Measurements from ENCODE around the gene UBE2H. TPM values are rescaled to one million over a fixed set of nuclear protein-coding genes. Genes with fewer than 3 reads are reported as not detected.

Gene UBE2H
- total RNA-seq, 1 experiment from 2014 or later, result 128 TPM

- intact Hi-C loops (cut with micrococcal nuclease), result no loop called here
- BruUV-seq (replicated peaks), result no TSS peak
- Mint-ChIP-seq H3K27ac (ENCODE audit: low read depth, unreplicated experiment) (no peak overlapping the region), H3K4me3 (ENCODE audit: unreplicated experiment) (no peak overlapping the region), H3K4me1 (ENCODE audit: insufficient read depth, unreplicated experiment) (peaks cover 22% of the 10 kb centered on the region), H3K36me3 (ENCODE audit: insufficient read depth, unreplicated experiment) (peaks cover 43% of the 10 kb centered on the region), H3K9me3 (ENCODE audit: unreplicated experiment) (no peaks in the 10 kb centered on the region), H3K27me3 (ENCODE audit: insufficient read depth, unreplicated experiment) (no peaks in the 10 kb centered on the region)
- no peak for TF ChIP-seq CTCF (IDR thresholded peaks at IDR 0.05; ENCODE audit: unreplicated experiment)
- DNase-seq (ENCODE audit: unreplicated experiment), result no peak
- POLR2A ChIA-PET, result interaction anchor here (0.9 to 6.9 kb wide), 3 partner anchors 10 to 33 kb away, joined by 3 to 44 read pairs (median 3); no protein-coding TSS in a partner anchor
- CTCF ChIA-PET, result interaction anchor here (0.6 to 1.1 kb wide), 2 partner anchors 19 to 72 kb away, joined by 4 read pairs; no protein-coding TSS in a partner anchor
These were observed 66.5 kb downstream of the UBE2H start for GRCh38 chr7:129886167-129886817.

DNA sequence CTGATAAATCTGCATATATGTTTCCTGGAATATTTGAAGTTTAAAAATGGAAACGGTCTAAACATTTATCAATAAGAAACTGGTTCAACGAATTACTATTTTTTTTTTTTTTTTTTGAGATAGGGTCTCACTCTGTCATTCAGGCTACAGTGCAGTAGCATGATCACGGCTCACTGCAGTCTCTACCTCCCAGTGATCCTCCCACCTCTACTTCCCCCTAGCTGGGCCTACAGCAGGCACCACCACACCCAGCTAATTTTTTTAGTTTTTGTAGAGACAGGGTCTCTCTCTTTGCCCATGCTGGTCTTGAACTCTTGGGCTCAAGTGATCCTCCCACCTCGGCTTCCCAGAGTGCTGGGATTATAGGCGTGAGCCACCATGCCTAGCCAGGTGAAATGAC lies 68.3 kb downstream of the UBE2H start:
- peaks cover 41% of the 10 kb centered on the region for H3K36me3 Mint-ChIP-seq (ENCODE audit: insufficient read depth, unreplicated experiment)
- no peak for TF ChIP-seq CTCF (IDR thresholded peaks at IDR 0.05; ENCODE audit: unreplicated experiment)
- no peak overlapping the region for H3K27ac Mint-ChIP-seq (ENCODE audit: low read depth, unreplicated experiment)
- H3K4me3 Mint-ChIP-seq (ENCODE audit: unreplicated experiment), result no peak overlapping the region
- no peak for DNase-seq (ENCODE audit: unreplicated experiment)
- no TSS peak for BruUV-seq (replicated peaks)
- intact Hi-C loops (cut with micrococcal nuclease), result no loop called here
- peaks cover 22% of the 10 kb centered on the region for H3K4me1 Mint-ChIP-seq (ENCODE audit: insufficient read depth, unreplicated experiment)
- POLR2A ChIA-PET, result interaction anchor here (0.7 to 6.9 kb wide), 3 partner anchors 9 to 67 kb away, joined by 3 to 44 read pairs (median 4); no protein-coding TSS in a partner anchor
- CTCF ChIA-PET, result interaction anchor here (0.7 to 1.0 kb wide), 2 partner anchors 11 to 607 kb away, joined by 3 read pairs; no protein-coding TSS in a partner anchor
- H3K9me3 Mint-ChIP-seq (ENCODE audit: unreplicated experiment), result no peaks in the 10 kb centered on the region
- no peaks in the 10 kb centered on the region for H3K27me3 Mint-ChIP-seq (ENCODE audit: insufficient read depth, unreplicated experiment)

DNA sequence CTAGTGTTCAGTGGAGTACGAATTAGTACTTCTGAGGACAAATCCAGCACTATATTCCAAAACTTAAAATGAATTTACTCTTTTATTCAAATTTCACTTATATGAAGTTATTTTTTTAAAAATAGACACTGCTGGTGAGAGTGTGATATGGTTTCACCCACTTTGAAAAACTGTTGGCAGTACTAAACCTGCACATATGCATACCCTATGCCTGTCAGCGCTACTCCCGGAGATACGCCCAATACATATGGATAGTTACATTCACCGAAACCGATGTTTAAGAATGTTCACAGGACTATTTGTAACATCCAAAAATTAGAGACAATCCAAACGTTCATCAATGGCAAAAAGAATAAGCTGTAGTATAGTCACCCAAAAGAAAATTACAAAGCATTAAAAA lies 69.6 kb downstream of the UBE2H start:
- no peak for DNase-seq (ENCODE audit: unreplicated experiment)
- CTCF ChIA-PET, result interaction anchor here (0.7 kb wide), 1 partner anchor 179 kb away, joined by 3 read pairs; no protein-coding TSS in a partner anchor
- no peaks in the 10 kb centered on the region for H3K27me3 Mint-ChIP-seq (ENCODE audit: insufficient read depth, unreplicated experiment)
- no peak overlapping the region for H3K4me3 Mint-ChIP-seq (ENCODE audit: unreplicated experiment)
- H3K27ac Mint-ChIP-seq (ENCODE audit: low read depth, unreplicated experiment), result no peak overlapping the region
- POLR2A ChIA-PET, result interaction anchor here (1.1 kb wide), 1 partner anchor 66 kb away, joined by 3 read pairs; no protein-coding TSS in a partner anchor
- no peaks in the 10 kb centered on the region for H3K9me3 Mint-ChIP-seq (ENCODE audit: unreplicated experiment)
- no peak for TF ChIP-seq CTCF (IDR thresholded peaks at IDR 0.05; ENCODE audit: unreplicated experiment)
- peaks cover 17% of the 10 kb centered on the region for H3K4me1 Mint-ChIP-seq (ENCODE audit: insufficient read depth, unreplicated experiment)
- intact Hi-C loops (cut with micrococcal nuclease), result no loop called here
- H3K36me3 Mint-ChIP-seq (ENCODE audit: insufficient read depth, unreplicated experiment), result peaks cover 47% of the 10 kb centered on the region
- BruUV-seq (replicated peaks), result no TSS peak

DNA sequence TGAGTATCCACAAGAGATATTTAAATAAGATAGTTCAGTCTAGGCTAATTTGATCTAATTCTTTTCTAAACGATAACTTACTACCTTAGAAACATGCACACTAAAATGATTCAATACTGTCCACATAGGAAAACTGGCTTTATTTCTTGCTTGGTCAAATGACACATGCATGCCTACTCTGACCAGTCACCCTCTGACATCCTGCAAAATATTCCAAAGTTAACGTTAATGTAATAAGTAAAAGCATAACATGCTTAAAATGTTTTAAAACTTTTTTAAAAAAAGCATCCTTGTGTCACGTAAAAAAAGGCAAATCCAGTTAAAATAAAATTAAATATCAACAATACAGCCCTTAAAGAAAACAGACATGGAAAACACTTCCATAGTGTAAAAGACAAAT lies 70.2 kb downstream of the UBE2H start:
- no peak overlapping the region for H3K4me3 Mint-ChIP-seq (ENCODE audit: unreplicated experiment)
- no peak overlapping the region for H3K27ac Mint-ChIP-seq (ENCODE audit: low read depth, unreplicated experiment)
- no peak for TF ChIP-seq CTCF (IDR thresholded peaks at IDR 0.05; ENCODE audit: unreplicated experiment)
- intact Hi-C loops (cut with micrococcal nuclease), result no loop called here
- POLR2A ChIA-PET, result interaction anchor here (1.1 kb wide), 1 partner anchor 67 kb away, joined by 3 read pairs; no protein-coding TSS in a partner anchor
- DNase-seq (ENCODE audit: unreplicated experiment), result no peak
- CTCF ChIA-PET, result interaction anchor here (1.0 kb wide), 1 partner anchor 7 kb away, joined by 3 read pairs; no protein-coding TSS in a partner anchor
- H3K9me3 Mint-ChIP-seq (ENCODE audit: unreplicated experiment), result no peaks in the 10 kb centered on the region
- BruUV-seq (replicated peaks), result no TSS peak
- H3K27me3 Mint-ChIP-seq (ENCODE audit: insufficient read depth, unreplicated experiment), result no peaks in the 10 kb centered on the region
- H3K4me1 Mint-ChIP-seq (ENCODE audit: insufficient read depth, unreplicated experiment), result peaks cover 23% of the 10 kb centered on the region
- peaks cover 47% of the 10 kb centered on the region for H3K36me3 Mint-ChIP-seq (ENCODE audit: insufficient read depth, unreplicated experiment)
